GM18861 (cell line): ENCODE results near the gene PRG3.

Experiments used
- ATAC-seq: cut with Tn5 transposase; IDR thresholded peaks from one replicate; pipeline ENCODE4 v1.9.1; 2021; ENCODE audit not compliant: unreplicated experiment

PRG3 gene, protein sequence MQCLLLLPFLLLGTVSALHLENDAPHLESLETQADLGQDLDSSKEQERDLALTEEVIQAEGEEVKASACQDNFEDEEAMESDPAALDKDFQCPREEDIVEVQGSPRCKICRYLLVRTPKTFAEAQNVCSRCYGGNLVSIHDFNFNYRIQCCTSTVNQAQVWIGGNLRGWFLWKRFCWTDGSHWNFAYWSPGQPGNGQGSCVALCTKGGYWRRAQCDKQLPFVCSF

DNA sequence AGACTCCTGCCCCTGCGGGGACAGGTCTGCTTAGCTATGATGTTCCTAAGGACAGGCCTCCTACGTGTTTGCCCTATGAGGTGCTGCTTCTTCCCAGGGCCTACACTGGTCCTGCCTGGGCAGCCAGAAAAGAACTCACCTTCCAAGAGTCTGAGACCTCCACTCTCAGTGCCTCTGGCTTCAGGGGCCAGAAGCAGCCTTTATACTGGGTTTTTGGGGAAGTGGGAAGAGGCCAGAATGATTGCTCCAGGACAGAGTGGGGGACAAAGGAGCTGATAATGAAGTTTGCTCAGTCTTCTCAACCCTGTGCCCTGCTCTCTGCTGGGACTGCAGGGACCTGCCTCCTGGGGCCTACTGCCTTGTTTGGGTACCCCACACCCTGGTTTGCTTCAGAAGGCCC lies at the start of gene PRG3:
TSS of gene PRG3 (minus strand) at position 176 of the 400 bp plus-strand sequence. CDS start 442 bp downstream, outside the sequence.
- no peak for ATAC-seq

DNA sequence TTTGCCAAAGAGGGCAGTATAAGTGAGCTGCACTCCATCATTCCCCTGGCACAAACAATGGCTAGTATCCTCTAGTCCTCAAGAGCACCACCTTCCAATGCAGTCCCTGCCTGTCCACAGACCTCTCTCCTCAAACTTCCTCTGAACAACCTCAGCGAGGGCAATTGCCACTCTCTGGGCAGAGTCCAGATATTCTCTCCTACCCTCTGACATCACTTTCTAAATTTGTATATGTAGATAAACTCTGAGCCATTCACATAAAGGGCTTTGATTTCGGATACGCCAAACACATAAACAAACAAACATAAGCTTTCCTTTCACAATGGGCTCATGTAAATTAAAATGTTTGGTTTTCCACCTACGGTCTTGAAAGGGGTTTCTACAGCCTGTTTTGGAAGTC lies 49.0 kb upstream of the PRG3 start:
- ATAC-seq = no peak

DNA sequence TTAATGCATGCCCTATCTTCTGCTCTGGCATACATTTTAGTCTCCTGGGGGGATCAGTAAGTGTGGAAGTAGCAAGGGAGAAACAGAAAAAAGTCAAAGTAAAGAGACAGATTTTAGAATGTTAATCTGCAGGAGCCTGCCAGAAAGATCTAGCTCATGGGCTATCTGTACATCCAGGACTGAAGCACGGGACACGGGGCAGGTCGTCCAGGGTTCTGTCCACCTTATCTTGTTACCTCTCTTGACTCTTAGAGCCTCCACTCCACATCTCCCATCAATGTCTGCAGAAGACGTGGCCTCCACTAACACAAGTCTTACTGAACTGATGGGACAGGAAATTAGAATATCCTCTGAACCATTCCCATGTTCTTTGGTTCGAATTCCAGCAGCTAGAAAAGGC lies 47.7 kb upstream of the PRG3 start:
- no peak for ATAC-seq

DNA sequence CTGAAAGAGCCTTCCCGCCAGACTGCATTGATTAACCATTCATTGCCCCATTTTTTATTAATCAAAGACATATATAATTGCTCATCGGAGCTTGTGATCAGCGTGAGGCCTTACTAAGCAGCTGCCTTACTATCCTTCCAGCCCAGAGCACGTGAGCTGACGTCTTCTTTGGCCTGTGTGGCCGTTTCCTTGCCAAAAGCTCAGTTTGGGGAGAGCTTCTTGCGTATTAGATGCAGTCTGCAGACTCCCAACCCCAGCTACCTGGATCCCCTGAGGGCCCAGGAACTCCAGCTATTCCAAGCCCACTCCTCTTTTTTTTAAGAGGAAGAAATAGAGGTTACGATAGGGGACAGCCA lies 46.8 kb upstream of the PRG3 start:
- no peak for ATAC-seq

DNA sequence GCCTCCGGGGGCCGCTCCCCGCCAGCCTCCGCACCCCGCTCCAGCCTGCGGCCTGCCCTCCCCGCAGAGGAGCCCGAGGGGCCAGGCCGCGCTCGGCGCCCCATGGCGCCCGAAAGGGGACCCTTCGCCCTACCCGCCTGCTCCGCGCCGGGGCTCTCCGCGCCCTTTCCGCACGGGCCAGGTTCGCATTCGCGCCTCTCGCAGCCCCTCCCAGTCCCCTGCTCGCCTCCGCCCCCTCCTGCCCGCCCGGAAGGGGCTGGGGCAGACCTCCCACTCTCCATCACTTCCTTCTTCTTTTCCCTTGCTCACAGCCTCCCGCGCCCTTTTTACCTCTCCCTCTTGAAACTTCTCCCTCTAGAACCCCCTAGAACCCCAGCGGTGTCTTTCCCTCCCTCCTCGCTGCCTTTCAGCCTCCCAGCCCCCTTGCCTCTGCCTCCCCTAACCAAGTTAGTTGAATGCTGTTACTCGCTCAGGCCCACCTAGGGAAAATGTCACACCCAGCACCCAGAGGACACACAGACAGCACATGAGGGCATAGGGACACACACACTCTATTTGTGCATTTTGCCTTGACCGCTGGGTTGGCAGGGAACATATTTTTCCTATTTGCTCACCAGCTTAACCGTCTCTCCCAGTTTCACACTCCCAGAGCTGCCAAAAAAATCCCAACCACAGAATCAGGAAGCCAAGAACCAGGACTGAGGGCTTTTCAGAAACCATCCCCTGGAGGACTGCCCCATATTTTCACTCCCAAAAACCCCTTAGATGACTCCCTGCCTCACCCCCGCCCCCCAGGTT lies 46.2 kb upstream of the PRG3 start, which contains the start of gene SLC43A3:
TSS of gene SLC43A3 (minus strand) at position 193 of the 798 bp plus-strand sequence. CDS start 949 bp downstream, outside the sequence.
- peak; percentile 44 for ATAC-seq

DNA sequence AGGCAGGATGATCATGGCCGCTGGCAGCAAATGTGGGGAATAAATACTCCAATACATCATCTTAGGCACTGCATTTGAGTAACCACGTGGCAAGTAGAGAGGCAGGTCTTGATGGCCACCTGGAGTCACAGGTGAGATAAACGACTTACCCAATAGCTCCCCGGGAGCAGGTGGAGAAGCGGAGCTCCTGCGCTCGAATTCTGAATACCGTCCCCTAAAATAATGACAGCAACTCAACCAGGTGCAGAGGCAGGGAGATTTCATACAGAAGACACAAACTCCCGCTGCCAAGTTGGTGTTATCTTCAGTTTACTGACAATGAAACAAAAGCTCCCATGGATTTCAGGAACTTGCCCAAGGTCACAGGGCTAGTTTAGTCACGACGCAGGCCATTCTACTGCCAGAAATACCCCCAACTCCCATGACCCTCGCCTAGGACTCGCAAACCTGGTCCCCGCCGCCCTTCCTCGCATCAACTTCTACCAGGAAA lies 45.5 kb upstream of the PRG3 start:
- ATAC-seq = no peak

DNA sequence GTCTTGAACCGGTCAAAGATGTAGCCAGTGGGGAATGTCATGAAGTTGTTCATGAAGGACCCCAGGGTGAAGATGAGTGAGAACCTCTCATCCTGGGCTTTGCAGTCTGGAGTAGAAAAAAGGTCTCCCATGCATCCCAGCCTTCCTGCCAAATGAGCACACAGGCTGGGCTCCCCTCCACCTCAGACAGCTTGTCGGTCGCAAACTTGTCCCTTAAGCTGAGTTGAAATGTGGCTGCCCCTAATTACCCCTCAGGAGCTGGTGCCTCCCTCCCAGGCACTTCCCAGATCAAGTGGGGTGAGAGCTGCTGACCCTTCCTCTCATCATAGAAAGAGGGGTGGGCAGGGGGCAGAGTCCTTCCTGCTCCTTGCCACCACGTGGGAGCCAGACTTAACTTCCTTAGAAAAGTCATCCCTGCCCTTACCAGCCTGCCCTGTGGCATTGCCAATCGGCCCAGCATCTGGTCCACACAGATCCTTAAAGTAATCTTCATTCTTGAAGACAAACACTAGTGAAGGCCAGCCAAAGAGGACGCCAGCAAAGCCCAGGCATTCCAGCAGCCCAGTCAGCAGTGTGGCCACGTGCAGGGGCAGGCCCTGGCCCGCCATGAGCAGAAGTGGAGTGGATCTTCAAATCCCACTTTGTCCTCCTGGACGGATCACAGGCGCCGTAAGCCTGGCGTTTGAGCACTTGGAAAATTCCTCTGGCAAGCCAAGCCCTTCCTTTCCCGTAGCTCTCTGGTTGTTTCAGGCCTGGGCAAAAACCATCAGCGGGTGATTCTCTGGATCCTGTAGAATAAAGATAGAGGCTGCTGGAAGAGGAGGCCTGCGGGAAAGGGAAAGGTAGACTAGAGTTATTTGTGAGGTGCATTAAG lies 44.9 kb upstream of the PRG3 start:
- no peak for ATAC-seq

DNA sequence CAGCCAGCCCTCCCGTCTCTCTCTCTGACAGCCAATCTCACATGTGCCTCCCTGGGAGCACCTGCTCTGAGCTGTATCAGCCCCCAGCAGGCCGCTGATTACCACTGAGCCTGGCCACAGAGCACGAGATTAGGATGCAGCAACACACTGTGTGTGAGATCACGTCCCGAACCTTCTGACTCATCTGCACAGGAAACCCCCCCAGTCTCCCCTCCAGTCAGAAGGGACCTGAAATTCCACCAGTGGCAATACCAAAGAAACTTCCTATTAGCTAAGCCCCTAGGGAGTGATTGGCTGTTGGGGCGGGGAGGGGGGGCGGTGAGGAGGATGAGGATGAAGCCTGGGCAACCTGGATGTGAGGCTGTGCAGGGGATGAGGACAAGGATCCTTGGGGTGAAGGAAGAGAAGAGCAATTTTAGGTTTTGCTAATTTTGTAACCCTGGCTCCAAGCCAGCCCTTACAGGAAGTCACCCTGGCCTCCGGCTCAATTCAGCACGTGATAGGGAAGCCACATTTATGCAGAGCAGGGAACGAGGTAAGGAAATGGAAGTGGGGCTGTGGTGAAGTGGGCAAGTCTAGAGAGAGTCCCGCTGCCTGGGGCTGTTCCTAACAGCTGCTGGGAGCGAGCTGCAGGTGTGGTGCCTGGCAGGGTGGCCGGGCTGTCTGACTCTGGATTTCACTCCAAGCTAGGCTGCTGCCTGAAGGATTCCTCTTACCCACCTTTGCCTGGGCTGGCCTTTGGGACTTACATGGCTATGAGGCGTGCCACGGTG lies 44.0 kb upstream of the PRG3 start:
- ATAC-seq = peak; percentile 94

DNA sequence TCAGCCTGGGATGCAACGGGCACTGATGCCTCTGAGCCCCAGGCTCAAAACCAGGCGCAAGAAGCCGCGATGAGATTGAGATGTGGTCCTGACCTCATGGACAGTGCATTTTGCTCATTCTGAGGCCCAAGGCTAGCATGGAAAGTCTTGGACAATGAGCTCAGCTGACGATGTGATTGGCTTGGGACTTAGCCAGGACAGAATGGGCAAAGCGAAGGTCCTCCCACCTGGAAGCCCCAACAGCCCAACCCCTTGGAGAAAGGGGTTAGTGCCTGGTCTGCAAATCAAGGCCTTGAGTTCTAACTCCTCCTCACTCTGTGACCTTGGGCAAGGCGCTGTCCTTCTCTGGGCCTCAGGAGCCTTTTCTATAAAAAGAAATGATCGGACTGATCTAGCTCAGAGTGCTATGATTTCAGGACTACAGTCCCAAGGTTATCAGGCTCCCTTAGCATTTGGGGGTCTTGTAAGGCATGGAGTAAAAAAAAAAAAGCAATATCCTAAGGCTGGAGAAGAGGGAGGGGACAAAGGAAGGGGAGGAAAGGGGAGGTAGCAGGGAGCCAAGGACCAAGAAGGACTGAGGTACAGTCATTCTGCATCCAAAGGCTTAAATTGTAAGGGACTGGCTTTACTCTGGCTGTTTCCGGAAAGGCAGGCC lies 43.3 kb upstream of the PRG3 start:
- no peak for ATAC-seq

DNA sequence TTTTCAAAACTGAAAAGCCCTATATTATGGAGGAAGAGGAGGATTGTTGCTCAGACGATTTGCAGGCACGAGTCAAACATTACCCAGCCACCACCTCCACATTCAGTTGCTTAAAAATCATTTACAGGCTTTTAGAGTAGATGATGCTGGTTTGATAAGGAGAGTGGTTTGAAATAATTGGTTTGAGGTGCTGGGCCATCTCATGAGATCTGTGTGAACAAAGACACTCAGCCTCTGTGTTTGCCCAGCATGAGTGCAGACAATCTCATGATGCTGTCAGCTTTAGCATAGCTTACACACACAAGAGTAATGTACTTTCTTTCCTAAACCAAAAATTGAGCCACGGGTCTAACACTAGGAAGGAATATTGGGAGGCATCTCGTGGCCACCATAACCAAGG lies 41.7 kb upstream of the PRG3 start:
- ATAC-seq = no peak

DNA sequence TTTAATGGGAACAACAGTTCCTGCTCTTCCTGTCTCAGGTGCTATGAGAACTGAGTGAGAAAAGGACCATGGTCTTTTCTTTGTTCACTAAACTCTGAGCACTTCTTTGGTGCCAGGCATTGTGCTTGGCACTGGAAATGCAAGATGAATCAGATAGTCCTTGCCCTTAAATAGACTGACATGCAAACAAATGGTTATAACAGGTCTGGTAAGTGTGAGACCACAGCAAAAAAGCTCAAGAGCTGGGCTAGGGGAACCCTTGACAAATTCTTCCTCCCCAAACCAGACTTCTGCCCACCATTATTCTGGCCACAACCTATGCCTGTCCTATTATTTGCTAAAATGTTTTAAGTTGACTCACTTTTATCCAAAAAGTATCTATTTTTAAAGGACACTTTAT lies 40.9 kb upstream of the PRG3 start:
- no peak for ATAC-seq

DNA sequence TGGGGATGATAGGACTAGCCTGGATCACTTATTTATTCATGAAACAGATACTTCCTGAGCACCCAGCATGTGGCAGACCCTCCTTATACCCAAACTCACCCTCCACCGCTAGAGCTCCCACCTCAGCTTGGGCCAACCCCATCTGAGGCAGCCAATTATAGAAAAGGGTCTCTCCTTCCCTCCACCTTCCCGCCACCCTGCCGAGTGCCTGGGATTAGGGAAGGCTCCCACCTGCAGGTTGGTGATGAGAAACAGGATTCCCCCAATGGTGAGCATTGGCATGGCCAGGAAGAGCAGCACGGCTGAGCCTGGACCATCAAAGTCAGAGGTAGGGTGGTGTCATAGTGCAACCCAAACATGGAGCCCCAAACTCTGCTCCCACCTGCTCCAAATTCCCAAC lies 40.1 kb upstream of the PRG3 start:
- no peak for ATAC-seq

DNA sequence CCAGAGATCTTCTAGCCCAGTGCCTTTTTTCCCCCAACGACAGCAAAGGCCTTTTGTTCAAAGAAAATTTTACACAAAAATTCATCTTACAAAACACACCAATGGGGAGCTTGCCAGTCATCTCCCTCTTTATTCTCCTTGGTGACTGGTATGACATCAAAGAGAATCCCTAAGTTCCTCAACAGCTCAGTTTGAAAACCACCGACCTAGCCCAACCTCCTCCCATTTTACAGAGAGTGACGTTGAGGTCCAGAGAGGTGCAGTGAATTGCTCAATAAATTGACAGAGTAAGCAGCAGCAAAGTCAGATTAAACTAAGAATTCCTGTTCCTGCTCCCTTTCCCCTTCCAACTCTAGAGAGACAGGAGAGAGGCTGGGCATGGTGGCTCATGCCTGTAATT lies 38.2 kb upstream of the PRG3 start:
- no peak for ATAC-seq

DNA sequence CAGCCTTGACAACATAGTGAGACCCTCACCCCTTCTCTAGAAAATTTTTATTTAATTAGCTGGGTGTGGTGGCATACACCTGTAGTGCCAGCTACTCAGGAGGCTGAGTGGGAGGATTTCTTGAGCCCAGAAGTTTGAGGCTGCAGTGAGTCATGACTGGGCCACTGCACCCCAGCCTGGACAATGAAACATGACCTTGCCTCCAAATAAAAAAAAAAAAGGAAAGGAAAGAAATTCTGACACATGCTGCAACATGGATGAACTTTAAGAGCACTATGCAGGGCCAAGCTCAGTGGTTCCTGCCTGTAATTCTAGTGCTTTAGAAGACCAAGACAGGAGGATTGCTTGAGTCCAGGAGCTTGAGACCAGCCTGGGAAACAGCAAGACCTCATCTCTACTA lies 37.2 kb upstream of the PRG3 start:
- no peak for ATAC-seq

DNA sequence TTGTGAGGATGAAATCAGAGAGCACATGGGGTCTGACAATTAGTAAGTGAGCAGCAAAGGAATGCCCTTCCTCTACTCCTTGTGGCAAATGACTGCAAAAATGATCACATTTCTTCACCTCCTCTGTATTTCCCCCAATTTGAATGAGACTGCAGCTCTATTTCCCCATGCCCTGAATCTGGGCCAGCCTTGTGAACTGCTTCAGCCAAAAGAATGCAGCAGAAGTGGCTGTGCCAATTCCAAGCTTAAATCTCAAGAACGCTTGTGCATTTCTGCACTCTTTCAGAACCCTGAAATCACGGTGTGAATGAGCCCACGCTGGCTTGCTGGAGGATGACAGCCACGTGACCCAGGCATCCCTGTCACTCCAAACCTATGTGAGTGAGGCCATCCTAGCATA lies 36.1 kb upstream of the PRG3 start:
- ATAC-seq = no peak

DNA sequence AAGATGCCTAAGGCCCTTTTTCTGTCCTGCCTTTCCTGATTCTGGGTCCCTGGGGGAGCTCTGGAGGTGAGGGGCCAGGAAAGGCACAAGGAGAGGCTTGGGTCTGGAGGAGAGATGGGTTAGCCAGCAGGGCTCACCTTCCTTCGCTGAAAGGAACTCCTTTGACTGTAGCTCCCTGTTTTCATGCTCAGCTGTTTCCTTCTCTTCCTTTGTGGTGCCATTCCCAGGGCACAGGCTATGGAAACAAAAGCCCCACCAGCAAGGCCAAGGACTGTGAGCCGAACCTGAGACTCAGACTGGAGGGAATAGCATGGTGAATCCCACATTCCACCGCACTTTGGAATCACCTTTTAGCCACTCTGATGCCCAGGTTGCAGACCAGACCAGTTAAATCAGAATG lies 35.5 kb upstream of the PRG3 start:
- no peak for ATAC-seq

DNA sequence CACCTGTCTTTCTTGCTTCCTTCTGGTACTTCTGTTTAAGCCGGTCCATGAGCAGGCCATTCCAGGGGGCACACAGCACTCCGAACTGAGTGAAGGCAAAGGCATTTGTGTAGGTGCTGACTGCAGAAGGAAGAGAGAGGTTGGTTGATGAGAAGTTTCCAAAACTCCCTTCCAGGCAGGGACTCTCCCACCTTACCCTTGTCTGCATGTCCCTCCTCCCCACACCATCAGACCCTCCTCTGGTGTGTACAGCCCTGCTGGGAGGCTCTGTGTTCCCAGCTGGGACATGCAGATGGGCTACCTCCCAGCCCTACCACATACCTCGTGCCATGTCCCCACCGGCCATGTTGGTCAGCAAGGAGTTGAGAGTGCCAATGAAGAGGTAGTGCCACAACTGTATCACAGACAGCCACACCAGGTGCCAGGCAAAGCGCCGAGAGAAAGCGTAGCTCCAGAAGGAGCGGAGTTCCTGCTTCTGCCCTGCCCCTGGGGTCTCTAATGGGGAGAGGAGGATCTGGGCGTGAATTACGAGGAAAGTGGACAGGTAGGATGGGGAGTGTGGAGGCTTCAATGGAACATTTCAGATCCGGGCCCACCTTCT lies 33.8 kb upstream of the PRG3 start:
- ATAC-seq = no peak

DNA sequence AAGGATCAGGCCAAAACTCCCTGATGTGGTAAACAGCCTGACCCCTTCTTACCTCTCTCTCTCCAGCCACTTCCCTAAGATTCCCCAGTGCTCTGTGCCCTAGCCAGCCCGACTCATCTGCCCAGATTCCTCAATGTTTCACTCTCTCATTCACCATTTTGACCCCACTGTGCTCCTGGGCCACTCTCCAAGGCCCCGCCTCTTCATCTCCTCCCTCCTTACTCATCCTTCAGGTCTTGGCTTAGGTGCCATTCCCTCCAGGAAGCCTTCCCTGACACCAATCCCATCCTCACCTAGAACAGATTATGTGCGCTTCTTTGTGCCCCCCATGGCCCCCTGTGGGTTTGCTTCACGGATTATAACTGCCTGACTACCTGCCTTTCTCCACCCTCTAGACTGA lies 32.7 kb upstream of the PRG3 start:
- no peak for ATAC-seq

DNA sequence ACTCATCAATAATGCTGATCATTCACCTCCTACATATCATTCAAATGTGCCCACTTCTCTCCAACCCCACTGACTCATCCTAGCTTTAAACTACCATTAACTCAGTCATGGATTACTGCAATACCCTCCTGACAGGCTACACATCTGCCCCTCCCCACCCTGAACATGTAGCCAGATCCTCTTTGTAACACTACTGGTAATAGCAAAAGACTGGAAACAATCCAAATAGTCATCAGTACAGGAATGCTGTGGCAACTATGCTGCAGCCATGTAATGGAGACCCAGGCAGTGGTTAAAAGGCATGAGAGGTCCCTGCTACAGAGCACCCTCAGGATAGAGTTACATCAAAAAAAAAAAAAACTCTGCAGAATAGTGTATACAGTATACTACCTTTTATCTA lies 29.3 kb upstream of the PRG3 start:
- no peak for ATAC-seq
